ENCODE results near the gene CFDP1. TPM values are rescaled to one million over a fixed set of nuclear protein-coding genes. Genes with fewer than 3 reads are reported as not detected.
"Not testable (repeated sequence)": the region's sequence is repeated elsewhere in the genome, so short reads cannot be mapped to it uniquely, and the experiment has no call there.

CFDP1 gene
- total and polyA plus RNA-seq, 4 experiments from 2014 or later: 37.1 to 42.4 (median 41.9) TPM

DNA sequence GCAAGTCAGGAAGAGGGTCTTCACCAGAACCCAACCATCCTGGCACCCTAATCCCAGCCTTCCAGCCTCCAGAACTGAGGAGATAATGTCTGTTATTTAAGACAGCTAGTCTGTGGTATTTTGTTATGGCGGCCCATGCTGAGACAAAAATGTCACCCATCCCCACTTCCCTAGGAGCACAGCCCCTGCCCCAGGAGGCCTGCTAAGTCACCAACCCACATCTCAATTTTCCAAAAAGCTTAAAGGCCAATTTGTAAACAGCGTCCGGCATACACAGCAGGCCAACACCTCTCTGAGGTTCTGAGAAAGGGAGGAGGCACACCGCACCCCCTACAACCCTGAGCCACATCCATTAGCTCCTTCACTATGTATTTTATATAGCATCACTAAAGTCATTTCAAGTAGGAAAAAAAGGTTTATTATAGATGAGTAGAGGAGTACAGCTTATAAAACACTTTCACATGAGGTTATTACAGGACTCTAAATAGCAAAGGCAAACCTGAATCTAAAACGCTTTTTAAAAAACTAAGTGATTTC is 24.2 kb upstream of the CFDP1 start:
- H3K27ac ChIP-seq (ENCODE audit: low read depth, low read length): no peak overlapping the region
- no peaks in the 10 kb centered on the region for H3K9me3 ChIP-seq (ENCODE audit: control insufficient read depth in 1 of 2, low read length in 2 of 2)
- Mint-ChIP-seq H3K27ac (peak overlapping the region in 4 of 7 donors; percentile 3 to 80 (median 46)), H3K9me3 (peaks cover 0 to 1% (median 0%) of the 10 kb centered on the region in 8 donors), H3K36me3 (peaks cover 15% of the 10 kb centered on the region in 2 donors), H3K4me3 (no peak overlapping the region), H3K4me1 (peaks cover 53 to 93% (median 74%) of the 10 kb centered on the region in 4 donors), H3K27me3 (no peaks in the 10 kb centered on the region)
- H3K36me3 ChIP-seq (ENCODE audit: insufficient read depth, low read length): no peaks in the 10 kb centered on the region
- DNase-seq: no peak
- H3K27me3 ChIP-seq (ENCODE audit: insufficient read depth, low read length): no peaks in the 10 kb centered on the region
- intact Hi-C loops (cut with micrococcal nuclease): no loop called here
- H3K4me1 ChIP-seq (ENCODE audit: insufficient read depth, low read length): peaks cover 46% of the 10 kb centered on the region
- ChIA-PET CTCF (ENCODE audit: partially characterized antibody) (interaction anchor here (0.9 to 1.4 kb wide), 3 partner anchors 34 to 224 kb away, joined by 3 to 5 read pairs (median 3); no protein-coding TSS in a partner anchor), POLR2A (ENCODE audit: partially characterized antibody) (interaction anchor here (1.0 kb wide), 1 partner anchor 24 kb away, joined by 3 read pairs; the partner anchor contains the start of gene CFDP1)
- no peak overlapping the region for H3K4me3 ChIP-seq (ENCODE audit: low read length in 2 of 2)

GRCh38 chr16:75456971-75457370 is 23.7 kb upstream of the CFDP1 start:
- Histone ChIP-seq H3K27ac (ENCODE audit: low read depth, low read length) (no peak overlapping the region), H3K9me3 (ENCODE audit: control insufficient read depth in 1 of 2, low read length in 2 of 2) (no peaks in the 10 kb centered on the region), H3K4me3 (ENCODE audit: low read length in 2 of 2) (no peak overlapping the region), H3K27me3 (ENCODE audit: insufficient read depth, low read length) (no peaks in the 10 kb centered on the region), H3K36me3 (ENCODE audit: insufficient read depth, low read length) (no peaks in the 10 kb centered on the region), H3K4me1 (ENCODE audit: insufficient read depth, low read length) (peaks cover 40% of the 10 kb centered on the region)
- peak overlapping the region in 3 of 7 donors; percentile 50 to 80 (median 59) for H3K27ac Mint-ChIP-seq
- H3K4me3 Mint-ChIP-seq: no peak overlapping the region
- H3K36me3 Mint-ChIP-seq: peaks cover 15% of the 10 kb centered on the region in 2 donors
- peaks cover 50 to 87% (median 70%) of the 10 kb centered on the region in 4 donors for H3K4me1 Mint-ChIP-seq
- ChIA-PET POLR2A (ENCODE audit: partially characterized antibody) (interaction anchor here (1.0 kb wide), 1 partner anchor 23 kb away, joined by 3 read pairs; the partner anchor contains the start of gene CFDP1), CTCF (ENCODE audit: partially characterized antibody) (interaction anchor here (0.9 to 1.5 kb wide), 4 partner anchors 33 to 223 kb away, joined by 3 to 5 read pairs (median 3); no protein-coding TSS in a partner anchor)
- peaks cover 0 to 1% (median 0%) of the 10 kb centered on the region in 8 donors for H3K9me3 Mint-ChIP-seq
- intact Hi-C loops (cut with micrococcal nuclease): no loop called here
- no peak for DNase-seq
- no peaks in the 10 kb centered on the region for H3K27me3 Mint-ChIP-seq

GRCh38 chr16:75456486-75456885 is 23.2 kb upstream of the CFDP1 start:
- ChIA-PET CTCF (ENCODE audit: partially characterized antibody) (interaction anchor here (0.9 to 2.5 kb wide), 7 partner anchors 8 to 200 kb away, joined by 3 to 17 read pairs (median 3); partner anchors contain the start of genes CFDP1 and TMEM170A), POLR2A (ENCODE audit: partially characterized antibody) (interaction anchor here (1.0 to 1.6 kb wide), 3 partner anchors 22 to 23 kb away, joined by 3 to 5 read pairs (median 3); partner anchors contain the start of gene CFDP1)
- peaks cover 35% of the 10 kb centered on the region for H3K4me1 ChIP-seq (ENCODE audit: insufficient read depth, low read length)
- H3K27me3 ChIP-seq (ENCODE audit: insufficient read depth, low read length); intact Hi-C loops (cut with micrococcal nuclease); H3K36me3 ChIP-seq (ENCODE audit: insufficient read depth, low read length); DNase-seq; H3K27ac ChIP-seq (ENCODE audit: low read depth, low read length); H3K9me3 Mint-ChIP-seq; H3K9me3 ChIP-seq (ENCODE audit: control insufficient read depth in 1 of 2, low read length in 2 of 2); H3K27me3 Mint-ChIP-seq; H3K4me3 ChIP-seq (ENCODE audit: low read length in 2 of 2): not testable (repeated sequence)
- Mint-ChIP-seq H3K4me1 (peaks cover 46 to 84% (median 66%) of the 10 kb centered on the region in 4 donors), H3K36me3 (peaks cover 17% of the 10 kb centered on the region in 2 donors), H3K4me3 (peak overlapping the region in 1 of 8 donors; percentile 4), H3K27ac (peak overlapping the region in 4 of 7 donors; percentile 43 to 80 (median 54))

GRCh38 chr16:75455677-75456076 is 22.4 kb upstream of the CFDP1 start:
- DNase-seq: no peak
- peaks cover 0 to 1% (median 0%) of the 10 kb centered on the region in 8 donors for H3K9me3 Mint-ChIP-seq
- H3K36me3 ChIP-seq (ENCODE audit: insufficient read depth, low read length): peaks cover 6% of the 10 kb centered on the region
- H3K27me3 ChIP-seq (ENCODE audit: insufficient read depth, low read length): no peaks in the 10 kb centered on the region
- no peaks in the 10 kb centered on the region for H3K27me3 Mint-ChIP-seq
- H3K9me3 ChIP-seq (ENCODE audit: control insufficient read depth in 1 of 2, low read length in 2 of 2): no peaks in the 10 kb centered on the region
- H3K4me1 Mint-ChIP-seq: peaks cover 42 to 78% (median 60%) of the 10 kb centered on the region in 4 donors
- no peak overlapping the region for H3K4me3 Mint-ChIP-seq
- peaks cover 27% of the 10 kb centered on the region for H3K4me1 ChIP-seq (ENCODE audit: insufficient read depth, low read length)
- H3K27ac Mint-ChIP-seq: peak overlapping the region in 2 of 7 donors; percentile 37 to 39
- H3K36me3 Mint-ChIP-seq: peaks cover 22 to 24% of the 10 kb centered on the region in 2 donors
- ChIA-PET CTCF (ENCODE audit: partially characterized antibody) (interaction anchor here (1.0 to 2.5 kb wide), 5 partner anchors 9 to 201 kb away, joined by 3 to 17 read pairs (median 3); partner anchors contain the start of genes CFDP1 and TMEM170A), POLR2A (ENCODE audit: partially characterized antibody) (interaction anchor here (1.1 to 1.6 kb wide), 2 partner anchors 21 to 22 kb away, joined by 3 to 5 read pairs; partner anchors contain the start of gene CFDP1)
- intact Hi-C loops (cut with micrococcal nuclease): no loop called here
- H3K27ac ChIP-seq (ENCODE audit: low read depth, low read length): no peak overlapping the region
- H3K4me3 ChIP-seq (ENCODE audit: low read length in 2 of 2): no peak overlapping the region

GRCh38 chr16:75452464-75453190 is 19.3 kb upstream of the CFDP1 start:
- Histone ChIP-seq H3K36me3 (ENCODE audit: insufficient read depth, low read length) (peaks cover 20% of the 10 kb centered on the region), H3K4me1 (ENCODE audit: insufficient read depth, low read length) (peaks cover 12% of the 10 kb centered on the region), H3K27ac (ENCODE audit: low read depth, low read length) (no peak overlapping the region), H3K9me3 (ENCODE audit: control insufficient read depth in 1 of 2, low read length in 2 of 2) (no peaks in the 10 kb centered on the region), H3K4me3 (ENCODE audit: low read length in 2 of 2) (no peak overlapping the region), H3K27me3 (ENCODE audit: insufficient read depth, low read length) (no peaks in the 10 kb centered on the region)
- peaks cover 25 to 52% (median 37%) of the 10 kb centered on the region in 4 donors for H3K4me1 Mint-ChIP-seq
- POLR2A ChIA-PET (ENCODE audit: partially characterized antibody): no interaction called here
- DNase-seq: no peak
- peaks cover 0 to 1% (median 0%) of the 10 kb centered on the region in 8 donors for H3K9me3 Mint-ChIP-seq
- CTCF ChIA-PET (ENCODE audit: partially characterized antibody): interaction anchor here (1.8 kb wide), 1 partner anchor 12 kb away, joined by 9 read pairs; the partner anchor contains the start of gene TMEM170A
- no peaks in the 10 kb centered on the region for H3K27me3 Mint-ChIP-seq
- peaks cover 21 to 36% of the 10 kb centered on the region in 2 donors for H3K36me3 Mint-ChIP-seq
- no peak overlapping the region for H3K4me3 Mint-ChIP-seq
- intact Hi-C loops (cut with micrococcal nuclease): no loop called here
- peak overlapping the region in 3 of 7 donors; percentile 17 to 81 (median 42) for H3K27ac Mint-ChIP-seq

GRCh38 chr16:75446416-75446815 is 13.1 kb upstream of the CFDP1 start:
- H3K27me3 Mint-ChIP-seq: no peaks in the 10 kb centered on the region
- no peak overlapping the region for H3K27ac Mint-ChIP-seq
- peaks cover 0 to 6% (median 2%) of the 10 kb centered on the region in 4 donors for H3K4me1 Mint-ChIP-seq
- peaks cover 13 to 41% of the 10 kb centered on the region in 2 donors for H3K36me3 Mint-ChIP-seq
- no peak for DNase-seq
- ChIA-PET POLR2A (ENCODE audit: partially characterized antibody) (no interaction called here), CTCF (ENCODE audit: partially characterized antibody) (interaction anchor here (4.5 kb wide), 1 partner anchor 19 kb away, joined by 17 read pairs; the partner anchor contains the start of gene TMEM170A)
- no peaks in the 10 kb centered on the region for H3K4me1 ChIP-seq (ENCODE audit: insufficient read depth, low read length)
- intact Hi-C loops (cut with micrococcal nuclease): no loop called here
- no peaks in the 10 kb centered on the region for H3K27me3 ChIP-seq (ENCODE audit: insufficient read depth, low read length)
- no peak overlapping the region for H3K27ac ChIP-seq (ENCODE audit: low read depth, low read length)
- peaks cover 31% of the 10 kb centered on the region for H3K36me3 ChIP-seq (ENCODE audit: insufficient read depth, low read length)
- H3K4me3 Mint-ChIP-seq: no peak overlapping the region
- no peaks in the 10 kb centered on the region for H3K9me3 Mint-ChIP-seq
- no peaks in the 10 kb centered on the region for H3K9me3 ChIP-seq (ENCODE audit: control insufficient read depth in 1 of 2, low read length in 2 of 2)
- H3K4me3 ChIP-seq (ENCODE audit: low read length in 2 of 2): no peak overlapping the region
